ENCODE data around the gene SMAD3.

SMAD3 gene

GRCh38 chr15:67175643-67176071 lies 110.3 kb downstream of the SMAD3 start:
- in situ Hi-C loops (cut with HindIII; ENCODE audit: low sequenced_read_pairs) = no loop called here

GRCh38 chr15:67176195-67176971 lies 111.0 kb downstream of the SMAD3 start:
- in situ Hi-C loops (cut with HindIII; ENCODE audit: low sequenced_read_pairs) = no loop called here

DNA sequence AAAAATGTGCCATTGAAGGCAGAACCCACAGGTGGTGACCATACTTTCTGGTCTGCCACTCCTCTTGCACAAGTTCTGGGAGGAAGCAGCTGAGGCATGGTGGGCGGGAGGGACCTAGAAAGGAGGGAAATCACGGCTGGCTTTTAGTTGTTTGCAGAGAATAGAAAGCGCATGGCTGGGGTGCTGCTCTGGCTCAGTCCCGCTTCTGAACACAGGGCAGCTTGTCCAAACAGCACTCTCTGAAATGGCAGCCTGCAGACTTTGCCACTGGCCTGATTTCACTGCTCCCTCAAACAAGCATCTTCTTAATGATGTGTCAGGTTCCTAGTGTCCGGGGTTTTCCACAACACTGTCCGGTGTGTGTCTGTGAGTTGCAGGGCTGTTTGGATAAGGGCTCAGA lies 112.3 kb downstream of the SMAD3 start:
- in situ Hi-C loops (cut with HindIII; ENCODE audit: low sequenced_read_pairs) = no loop called here

DNA sequence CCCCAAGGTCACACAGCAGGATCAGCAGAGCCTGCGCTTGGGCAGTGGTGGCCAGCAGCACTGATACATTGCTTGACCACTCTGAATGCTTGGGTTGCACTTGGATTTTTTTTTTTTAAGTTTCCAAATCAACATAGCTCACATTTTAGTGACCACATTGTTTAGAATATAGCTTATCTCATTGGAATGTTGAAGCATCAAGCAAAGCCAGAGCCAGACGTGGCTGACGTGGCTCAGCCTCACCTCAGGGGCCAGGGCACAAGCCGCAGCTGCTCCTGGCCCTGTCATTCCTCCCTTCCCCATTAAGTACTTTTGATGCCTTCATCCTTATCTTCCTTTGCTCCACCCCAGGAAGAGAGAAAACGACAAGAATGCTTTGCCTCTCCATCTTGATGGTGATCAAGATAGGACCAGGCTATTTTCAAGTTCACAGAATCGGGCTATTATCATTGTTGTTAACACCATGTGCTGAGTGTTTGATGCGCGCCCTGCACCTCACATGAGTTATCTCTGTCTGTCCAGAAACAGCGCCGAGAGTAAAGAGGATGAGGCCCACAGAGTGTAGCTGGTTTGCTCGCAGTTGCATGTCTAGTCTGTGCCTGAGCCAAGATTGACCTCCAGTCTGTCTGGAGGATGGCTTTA lies 113.3 kb downstream of the SMAD3 start:
- in situ Hi-C loops (cut with HindIII; ENCODE audit: low sequenced_read_pairs) = no loop called here

- in situ Hi-C loops (cut with HindIII; ENCODE audit: low sequenced_read_pairs) = no loop called here
Observed at GRCh38 chr15:67179411-67179995, 114.1 kb downstream of the SMAD3 start.

DNA sequence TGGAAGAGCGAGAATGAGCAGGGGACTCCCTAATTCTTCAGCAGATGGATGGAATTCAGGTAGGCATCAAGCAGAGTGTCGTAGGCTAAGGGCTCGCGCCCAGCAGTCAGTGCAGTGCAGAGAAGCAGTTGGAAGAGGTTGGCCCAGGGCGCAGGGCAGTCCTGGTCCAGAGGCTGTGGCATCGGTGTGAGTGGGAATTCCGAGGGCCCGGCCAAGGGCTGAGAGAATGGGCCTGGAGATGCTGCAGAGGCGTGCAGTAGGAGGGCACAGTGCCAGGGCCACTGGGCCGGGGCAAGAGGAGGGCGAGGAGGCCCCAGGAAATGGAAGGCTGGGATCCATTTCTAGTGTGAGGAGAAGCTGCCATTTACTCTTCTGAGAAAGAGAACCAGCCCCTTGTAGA lies 114.6 kb downstream of the SMAD3 start:
- in situ Hi-C loops (cut with HindIII; ENCODE audit: low sequenced_read_pairs) = no loop called here

GRCh38 chr15:67180514-67181191 lies 115.3 kb downstream of the SMAD3 start:
- in situ Hi-C loops (cut with HindIII; ENCODE audit: low sequenced_read_pairs) = no loop called here

DNA sequence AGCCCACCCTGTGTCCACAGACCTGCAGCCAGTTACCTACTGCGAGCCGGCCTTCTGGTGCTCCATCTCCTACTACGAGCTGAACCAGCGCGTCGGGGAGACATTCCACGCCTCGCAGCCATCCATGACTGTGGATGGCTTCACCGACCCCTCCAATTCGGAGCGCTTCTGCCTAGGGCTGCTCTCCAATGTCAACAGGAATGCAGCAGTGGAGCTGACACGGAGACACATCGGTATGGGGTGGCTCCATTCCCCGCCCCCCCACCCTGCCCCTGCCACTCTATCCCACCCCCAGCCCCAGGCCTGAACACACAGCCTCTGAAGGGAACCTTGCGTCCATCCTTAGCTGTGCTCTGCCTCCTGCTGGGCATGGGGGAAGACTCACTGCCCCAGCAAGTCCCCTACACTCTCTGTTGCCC lies 115.8 kb downstream of the SMAD3 start:
- in situ Hi-C loops (cut with HindIII; ENCODE audit: low sequenced_read_pairs) = no loop called here

DNA sequence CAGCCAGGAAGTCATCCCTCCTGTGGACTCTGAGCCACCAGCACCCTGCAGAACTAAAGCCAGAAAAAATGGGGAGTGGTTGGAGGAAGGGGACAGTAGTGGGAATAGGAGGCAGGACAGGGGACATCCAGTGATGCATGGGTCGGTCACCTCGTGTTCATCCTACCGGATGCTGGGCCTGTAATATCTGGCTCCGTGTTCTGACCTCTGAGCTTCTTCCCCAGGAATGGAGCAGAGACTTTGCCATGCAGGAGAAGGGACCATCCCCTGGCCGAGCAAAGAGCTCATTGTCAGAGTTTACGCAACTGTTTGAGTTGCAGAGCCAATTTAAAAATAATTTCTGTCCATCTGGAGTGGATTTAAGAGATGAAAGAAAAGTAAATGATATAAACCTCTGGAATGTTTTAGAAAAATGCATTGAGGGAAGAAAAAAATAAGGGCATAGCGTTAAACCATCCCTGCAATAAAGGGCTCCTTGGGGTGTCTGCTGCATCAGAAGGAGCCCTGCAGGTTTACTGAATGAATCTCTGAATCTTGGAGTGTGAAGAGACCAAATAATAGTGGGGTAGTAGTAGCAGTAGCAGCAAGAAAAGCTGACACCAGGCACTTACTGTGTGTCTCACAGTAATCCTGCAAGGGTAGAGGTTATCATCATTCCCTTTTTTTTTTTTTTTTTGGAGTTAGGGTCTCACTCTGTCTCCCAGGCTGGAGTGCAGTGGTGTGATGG lies 118.2 kb downstream of the SMAD3 start:
- in situ Hi-C loops (cut with HindIII; ENCODE audit: low sequenced_read_pairs) = no loop called here

GRCh38 chr15:67184208-67184925 lies 119.0 kb downstream of the SMAD3 start:
- in situ Hi-C loops (cut with HindIII; ENCODE audit: low sequenced_read_pairs) = no loop called here

- in situ Hi-C loops (cut with HindIII; ENCODE audit: low sequenced_read_pairs) = no loop called here
Observed at GRCh38 chr15:67185051-67185450, 119.6 kb downstream of the SMAD3 start.

GRCh38 chr15:67185621-67186225 lies 120.3 kb downstream of the SMAD3 start:
- in situ Hi-C loops (cut with HindIII; ENCODE audit: low sequenced_read_pairs) = no loop called here

- in situ Hi-C loops (cut with HindIII; ENCODE audit: low sequenced_read_pairs) = no loop called here
Observed at GRCh38 chr15:67186226-67186649, 120.8 kb downstream of the SMAD3 start.

- in situ Hi-C loops (cut with HindIII; ENCODE audit: low sequenced_read_pairs) = no loop called here
Observed at GRCh38 chr15:67186688-67187087, 121.3 kb downstream of the SMAD3 start.

- in situ Hi-C loops (cut with HindIII; ENCODE audit: low sequenced_read_pairs) = no loop called here
Observed at GRCh38 chr15:67187351-67187854, 122.0 kb downstream of the SMAD3 start.

DNA sequence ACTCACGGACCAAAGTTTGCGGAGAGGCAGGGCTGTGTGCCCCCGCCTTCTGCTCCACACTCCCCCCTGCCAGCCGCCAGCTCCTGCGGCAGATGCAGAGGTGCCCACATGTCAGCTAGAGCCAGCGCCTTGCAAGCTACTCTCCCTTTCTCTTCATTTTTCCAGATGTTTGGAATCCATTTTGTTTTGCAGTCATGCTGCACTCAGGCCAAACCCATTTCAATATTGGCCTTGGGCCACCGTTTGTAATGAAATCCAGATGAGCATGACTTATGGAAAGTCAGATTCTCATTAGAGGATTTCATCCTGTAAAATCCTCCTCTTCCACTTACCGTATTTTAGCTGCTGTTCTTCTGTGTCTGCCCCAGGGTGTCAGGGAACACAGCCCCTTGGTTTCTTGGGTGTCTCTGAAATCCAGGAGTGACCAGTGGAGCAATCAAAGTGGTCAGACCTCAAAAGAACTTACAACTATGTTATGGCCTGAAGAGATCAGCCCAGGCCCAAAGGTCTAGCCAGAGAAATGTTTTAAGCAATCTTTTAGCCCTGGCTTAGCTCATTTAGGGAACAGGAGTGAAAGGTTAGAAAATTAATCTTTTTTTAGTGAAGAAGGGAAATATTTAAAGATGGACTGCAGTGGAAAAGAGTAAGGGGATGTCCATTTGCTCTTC lies 123.3 kb downstream of the SMAD3 start:
- in situ Hi-C loops (cut with HindIII; ENCODE audit: low sequenced_read_pairs) = no loop called here

GRCh38 chr15:67189326-67190051 lies 124.1 kb downstream of the SMAD3 start:
- in situ Hi-C loops (cut with HindIII; ENCODE audit: low sequenced_read_pairs) = no loop called here

DNA sequence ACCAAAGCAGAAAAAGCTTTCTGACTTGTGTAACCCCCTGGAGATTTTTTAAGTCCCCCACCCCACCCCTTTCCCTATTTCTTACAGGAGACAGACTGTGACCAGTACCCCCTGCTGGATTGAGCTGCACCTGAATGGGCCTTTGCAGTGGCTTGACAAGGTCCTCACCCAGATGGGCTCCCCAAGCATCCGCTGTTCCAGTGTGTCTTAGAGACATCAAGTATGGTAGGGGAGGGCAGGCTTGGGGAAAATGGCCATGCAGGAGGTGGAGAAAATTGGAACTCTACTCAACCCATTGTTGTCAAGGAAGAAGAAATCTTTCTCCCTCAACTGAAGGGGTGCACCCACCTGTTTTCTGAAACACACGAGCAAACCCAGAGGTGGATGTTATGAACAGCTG lies 124.9 kb downstream of the SMAD3 start:
- in situ Hi-C loops (cut with HindIII; ENCODE audit: low sequenced_read_pairs) = no loop called here
